ENCODE data around the gene TMEM164.

TMEM164 gene

GRCh38 chrX:110086162-110086915, 83.4 kb downstream of the TMEM164 start:
- DNase-seq, result no peak

DNA sequence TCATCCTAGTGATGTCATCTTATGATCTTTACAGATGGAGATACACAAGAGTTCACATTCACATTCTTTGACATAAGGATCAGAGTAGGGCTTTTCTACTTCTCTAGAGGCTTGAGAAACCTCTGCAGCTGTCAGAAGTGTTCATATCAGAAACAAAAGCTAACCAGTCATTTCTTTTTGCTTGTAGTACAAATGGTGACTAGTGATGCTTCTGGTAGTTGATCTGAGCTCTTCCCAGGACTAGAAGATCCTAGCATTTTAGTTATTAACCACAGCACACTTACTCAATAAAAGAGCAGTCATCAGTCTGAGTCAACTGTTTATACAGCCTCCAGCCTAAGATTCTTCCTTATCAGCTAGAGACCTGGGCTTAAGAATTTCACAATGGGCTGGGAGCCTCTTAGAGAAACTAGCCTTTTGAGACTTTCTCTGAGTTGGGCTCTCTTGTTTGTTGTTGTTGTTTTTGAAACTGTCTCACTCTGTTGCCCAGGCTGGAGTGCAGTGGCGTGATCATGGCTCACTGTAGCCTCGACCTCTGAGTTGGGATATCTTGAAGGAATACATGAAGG, 84.1 kb downstream of the TMEM164 start:
- DNase-seq, result no peak

DNA sequence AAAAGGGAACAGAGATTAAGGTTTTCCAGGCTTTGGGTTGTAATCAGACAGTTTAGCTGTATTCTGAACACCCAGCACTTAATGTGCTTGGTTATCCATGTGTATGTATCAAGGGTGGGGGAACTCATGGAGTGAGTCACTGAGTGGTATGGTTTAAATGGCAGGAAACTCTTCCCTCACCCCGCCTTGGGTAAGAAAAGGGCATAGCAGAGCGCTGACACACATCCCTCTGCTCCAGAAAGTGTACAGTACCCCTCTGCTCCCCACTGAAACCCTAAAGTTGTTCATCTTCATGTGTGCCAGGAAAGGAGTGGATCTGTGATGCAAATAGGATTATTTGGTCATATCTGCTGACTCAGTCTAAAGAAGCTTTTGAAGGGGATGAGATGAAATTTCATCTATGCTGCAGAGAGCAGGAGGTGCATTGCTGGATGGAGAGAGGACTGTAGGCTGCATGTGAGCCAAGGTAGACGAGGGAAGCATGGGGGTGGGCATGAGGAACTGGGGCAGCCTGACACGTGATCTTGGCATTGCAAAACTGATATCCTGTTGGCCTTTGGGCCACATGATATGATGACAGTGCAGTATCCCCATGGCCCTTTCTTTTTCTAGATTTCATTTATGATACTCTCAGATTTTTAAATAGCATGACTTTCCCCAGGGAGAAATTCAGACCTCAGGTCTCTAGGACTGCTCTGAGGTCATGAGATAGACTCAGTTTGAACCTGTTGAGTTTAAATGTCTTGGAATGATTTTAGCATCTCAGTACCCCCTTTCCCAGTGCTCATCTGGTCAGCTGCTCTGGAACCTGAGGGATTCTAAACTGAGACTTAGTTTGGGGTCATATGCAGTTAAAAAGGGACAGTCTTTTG, 84.8 kb downstream of the TMEM164 start:
- peak in 1 of 2 experiments; percentile 18 for DNase-seq

DNA sequence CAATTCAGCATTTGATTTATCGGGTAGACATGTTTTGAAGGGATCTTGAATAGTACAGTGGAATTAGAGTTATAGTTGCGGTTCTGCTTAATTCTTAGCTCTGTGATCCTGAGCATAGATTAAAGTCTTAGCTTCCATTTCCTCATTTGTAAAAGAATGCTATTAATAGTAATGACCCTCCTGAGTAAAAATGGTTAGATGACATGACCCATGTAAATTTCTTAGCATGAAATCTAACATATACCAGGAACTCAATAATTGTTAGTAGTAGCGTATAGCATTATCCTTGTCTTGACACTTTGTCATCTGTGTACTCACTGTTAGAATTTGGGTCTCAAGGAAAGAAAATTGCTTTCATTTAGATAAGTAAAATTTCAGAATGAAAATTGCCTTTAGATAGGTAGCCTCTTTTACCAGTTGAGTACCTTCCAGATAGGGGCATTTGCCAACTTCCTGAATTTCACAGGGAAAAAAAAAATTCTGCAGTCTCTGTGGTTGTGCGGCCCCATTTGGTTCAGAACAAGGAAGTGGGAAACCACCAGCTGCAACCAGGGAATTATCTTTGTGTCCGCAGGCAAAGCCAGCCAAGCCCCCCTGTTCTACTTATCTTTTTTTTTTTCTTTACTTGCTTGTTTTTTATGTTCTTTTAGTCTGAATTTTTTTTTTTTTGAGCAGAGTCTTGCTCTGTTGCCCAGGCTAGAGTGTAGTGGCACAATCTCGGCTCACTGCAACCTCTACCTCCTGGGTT, 86.9 kb downstream of the TMEM164 start:
- no peak for DNase-seq

DNA sequence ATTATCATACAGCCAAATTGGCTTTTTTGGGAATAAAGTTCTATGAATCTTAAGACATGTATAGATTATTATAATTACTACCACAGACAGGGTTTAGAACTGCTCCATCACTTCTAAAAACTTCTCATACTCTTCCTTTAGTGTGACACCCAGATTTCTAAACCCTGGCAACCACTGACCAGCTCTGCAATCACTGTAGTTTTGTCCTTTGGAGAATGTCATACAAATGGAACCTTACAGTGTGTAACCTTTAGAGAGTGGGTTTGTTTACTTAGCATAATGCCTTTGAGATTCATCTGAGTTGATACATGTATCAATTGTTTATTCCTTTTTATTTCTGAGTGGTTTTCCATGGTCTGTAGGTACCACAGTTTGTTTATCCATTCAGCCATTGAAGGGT, 95.0 kb downstream of the TMEM164 start:
- DNase-seq, result no peak

DNA sequence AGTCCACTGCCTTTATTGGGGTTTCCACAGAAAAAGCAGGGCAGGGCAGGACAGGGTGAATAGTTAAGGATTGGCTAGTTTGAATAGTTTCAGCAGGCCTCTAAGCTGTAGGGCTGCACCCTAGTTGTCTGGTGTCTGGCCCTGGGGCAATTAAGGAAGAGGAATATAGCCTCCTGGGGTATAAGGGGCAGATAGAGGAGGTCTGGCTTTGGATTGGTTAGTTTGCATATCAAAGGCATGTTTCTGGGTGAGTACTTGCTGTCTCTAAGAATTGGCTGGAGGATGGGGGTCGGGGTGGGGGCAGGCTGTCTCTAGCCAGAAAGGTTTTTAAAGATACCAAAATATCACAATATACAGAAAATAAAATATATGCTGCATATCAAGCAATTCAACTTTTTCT, 100.4 kb downstream of the TMEM164 start:
- no peak for DNase-seq

DNA sequence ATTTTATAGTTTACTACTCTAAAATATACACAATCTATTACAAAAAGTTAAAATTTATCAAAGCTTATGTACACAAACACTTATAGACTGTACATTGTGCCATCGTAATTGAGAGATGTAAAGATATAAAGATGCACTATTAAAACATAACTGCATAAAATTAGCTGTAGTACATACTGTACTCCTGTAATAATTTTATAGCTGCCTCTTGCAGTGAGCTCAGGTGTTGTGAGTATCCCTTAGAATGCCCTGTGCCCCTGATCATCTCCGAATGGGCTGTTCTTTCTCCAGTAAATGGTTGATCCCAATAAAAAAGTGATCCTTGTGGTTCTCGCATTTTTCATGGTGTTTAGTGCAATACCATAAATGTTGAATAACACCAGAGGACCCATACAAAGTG, 101.2 kb downstream of the TMEM164 start:
- no peak for DNase-seq

- no peak for DNase-seq
Measured at GRCh38 chrX:110108381-110108821, 105.5 kb downstream of the TMEM164 start.

DNA sequence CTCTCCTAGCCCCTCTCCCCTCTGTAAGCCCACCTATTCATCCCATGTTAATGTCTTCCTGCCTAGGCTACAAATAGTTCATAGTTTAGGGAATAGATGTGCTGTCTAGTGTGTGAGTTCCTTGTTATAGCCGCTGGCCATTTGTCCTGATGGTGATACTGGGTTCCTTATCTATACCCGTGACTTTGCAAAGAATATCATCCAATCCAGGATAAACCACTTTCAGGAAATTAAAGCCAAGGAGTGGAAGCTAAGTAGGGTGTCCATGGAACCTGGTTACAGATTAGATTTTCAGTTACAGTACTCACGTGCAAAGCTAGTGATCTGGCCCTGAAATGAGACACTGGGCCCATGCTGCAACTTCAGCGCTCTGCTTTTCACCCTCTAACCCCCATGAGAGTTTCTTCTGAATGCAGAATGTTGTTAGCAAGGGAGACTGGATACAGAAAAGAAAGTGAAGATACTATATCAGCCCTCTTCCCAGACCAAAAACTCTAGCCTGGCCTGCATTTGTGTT, 111.4 kb downstream of the TMEM164 start:
- DNase-seq, result no peak

- DNase-seq, result no peak
Measured at GRCh38 chrX:110116066-110116980, 113.4 kb downstream of the TMEM164 start.

GRCh38 chrX:110118530-110118929, 115.6 kb downstream of the TMEM164 start:
- DNase-seq, result no peak

- no peak for DNase-seq
Measured at GRCh38 chrX:110119480-110119879, 116.6 kb downstream of the TMEM164 start.

DNA sequence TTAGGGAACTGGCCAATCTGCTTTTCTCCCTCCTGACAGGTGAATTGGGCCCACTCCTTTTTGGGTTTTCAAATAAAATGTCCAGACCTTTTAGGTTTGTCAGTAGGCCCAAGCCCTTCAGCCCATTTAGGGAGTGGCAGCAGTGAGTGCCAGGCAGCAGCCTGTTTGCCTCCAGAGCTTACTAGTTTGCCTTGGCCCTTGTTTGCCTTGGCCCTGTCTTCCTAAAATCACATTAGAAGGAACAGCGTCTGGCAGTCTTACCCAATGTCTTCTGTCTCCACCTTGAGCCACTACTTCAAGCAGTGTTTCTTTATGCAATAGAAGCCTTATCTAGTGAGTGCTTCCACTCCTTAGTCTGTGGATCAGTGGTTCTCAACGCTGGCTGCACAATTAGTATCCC, 117.1 kb downstream of the TMEM164 start:
- DNase-seq, result no peak

DNA sequence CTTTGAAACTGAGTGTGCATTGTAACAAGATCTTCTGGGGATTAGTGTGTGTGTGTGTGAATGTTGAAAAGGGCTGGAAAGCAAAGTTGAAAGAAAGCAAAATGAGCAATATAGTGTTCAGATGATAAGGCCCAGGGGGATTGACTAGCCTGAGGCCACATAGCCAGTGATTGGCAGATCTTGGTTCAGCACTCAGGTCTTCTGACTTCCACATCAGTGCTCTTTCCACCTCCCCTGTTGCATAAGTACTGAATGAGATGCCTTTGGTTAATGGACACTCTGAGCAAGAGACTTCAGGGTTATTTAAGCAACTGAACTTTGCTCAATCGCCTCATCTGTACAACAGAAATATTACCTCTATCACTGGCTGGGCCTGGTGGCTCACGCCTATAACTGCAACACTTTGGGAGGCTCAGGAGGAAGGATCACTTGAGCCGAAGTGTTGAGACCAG, 120.4 kb downstream of the TMEM164 start:
- DNase-seq, result no peak

DNA sequence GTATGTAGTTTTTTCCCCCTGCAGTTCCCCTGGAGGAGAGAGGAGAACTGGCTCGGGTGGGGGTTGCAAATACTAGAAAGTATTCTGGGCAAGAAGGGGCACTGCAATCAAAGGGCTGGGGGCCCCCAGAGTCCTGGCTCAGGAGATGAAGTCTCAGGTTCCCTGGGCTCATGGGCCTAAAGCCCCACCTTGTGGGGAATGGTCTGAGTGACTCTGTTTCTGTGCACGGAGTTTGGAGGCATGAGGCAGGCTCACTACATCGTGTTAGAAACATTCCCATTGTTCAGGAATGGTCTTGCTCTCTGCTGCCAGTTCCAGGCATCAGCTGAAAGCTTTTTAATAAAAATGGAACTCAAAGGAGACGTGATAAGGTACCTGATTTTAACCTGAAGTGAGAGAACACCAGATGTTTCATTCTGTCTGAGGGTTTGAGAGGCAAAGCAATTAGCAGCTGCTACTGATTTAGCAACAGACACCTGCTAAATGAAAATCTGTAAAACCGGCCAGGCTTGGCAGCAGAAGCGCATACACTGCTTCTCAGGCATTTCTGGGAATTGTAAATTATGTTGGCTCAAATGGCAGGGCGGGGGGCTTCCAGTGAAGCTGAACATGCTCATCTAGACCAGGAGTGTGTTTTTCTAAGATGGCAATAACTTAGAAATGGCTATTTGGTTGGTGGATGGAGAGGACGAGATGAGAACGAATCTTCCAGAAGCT, 122.7 kb downstream of the TMEM164 start:
- DNase-seq, result no peak

- DNase-seq, result no peak
Measured at GRCh38 chrX:110131031-110131430, 128.1 kb downstream of the TMEM164 start.

- DNase-seq, result no peak
Measured at GRCh38 chrX:110132450-110133114, 129.7 kb downstream of the TMEM164 start.

DNA sequence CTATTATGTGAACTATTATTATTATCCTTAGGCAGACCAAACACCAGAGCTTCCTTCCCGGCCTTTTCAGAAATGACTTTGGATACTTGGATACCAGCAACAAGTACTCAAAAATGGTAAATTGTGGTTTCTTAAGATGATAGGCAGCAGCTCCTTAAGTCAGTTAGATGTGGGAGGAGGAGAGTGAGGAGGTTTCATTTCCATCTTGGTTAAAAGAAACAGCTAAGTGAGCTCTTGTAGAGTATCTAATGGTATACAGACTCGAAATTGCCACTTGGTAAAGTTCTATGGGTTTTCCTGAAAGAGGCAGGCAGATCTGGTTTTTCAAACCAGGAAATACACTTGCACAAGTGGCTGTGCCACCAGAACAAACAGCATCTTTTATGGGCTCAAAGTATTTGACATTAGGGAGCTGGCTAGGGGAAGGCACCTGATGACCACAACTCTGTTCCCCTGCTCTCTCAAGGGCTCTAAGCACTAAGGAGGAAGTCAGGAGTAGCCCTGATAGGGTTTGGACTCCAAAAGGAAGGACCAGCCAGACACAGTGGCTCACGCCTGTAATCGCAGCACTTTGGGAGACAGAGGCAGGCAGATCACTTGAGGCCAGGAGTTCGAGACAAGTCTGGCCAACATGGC, 130.9 kb downstream of the TMEM164 start:
- no peak for DNase-seq

GRCh38 chrX:110135618-110136017, 132.7 kb downstream of the TMEM164 start:
- DNase-seq, result no peak

DNA sequence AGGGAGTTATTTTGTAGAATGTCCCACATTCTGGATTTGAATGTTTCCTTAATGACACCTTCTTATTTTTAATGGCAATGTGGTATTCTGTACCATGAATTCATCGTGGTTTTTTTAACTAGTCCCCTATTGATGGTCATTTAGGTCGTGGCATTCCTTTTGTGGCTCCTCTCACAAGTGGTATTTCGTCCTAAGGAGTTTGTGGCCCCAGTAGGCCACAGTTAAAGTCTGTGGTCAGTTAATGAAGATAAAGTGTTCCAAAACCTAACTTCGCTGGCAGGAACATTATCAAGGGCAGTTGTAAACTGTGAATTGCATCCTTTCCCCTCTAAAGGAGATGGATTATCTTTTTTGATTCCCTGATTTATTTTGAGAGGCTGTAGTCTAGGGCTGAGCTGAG, 133.2 kb downstream of the TMEM164 start:
- no peak for DNase-seq

Data from activated T-cell treated with anti-CD3 and anti-CD28 coated beads, Interleukin-2, amount 50 U/mL, for 48 hours (primary cell).